Measurements from ENCODE around the gene DNPH1. TPM values are rescaled to one million over a fixed set of nuclear protein-coding genes. Genes with fewer than 3 reads are reported as not detected.

The DNPH1 gene
- polyA plus RNA-seq, 2 of the 4 experiments (the other 2 are of a cell fraction): 63.2 to 82.0 TPM

DNA sequence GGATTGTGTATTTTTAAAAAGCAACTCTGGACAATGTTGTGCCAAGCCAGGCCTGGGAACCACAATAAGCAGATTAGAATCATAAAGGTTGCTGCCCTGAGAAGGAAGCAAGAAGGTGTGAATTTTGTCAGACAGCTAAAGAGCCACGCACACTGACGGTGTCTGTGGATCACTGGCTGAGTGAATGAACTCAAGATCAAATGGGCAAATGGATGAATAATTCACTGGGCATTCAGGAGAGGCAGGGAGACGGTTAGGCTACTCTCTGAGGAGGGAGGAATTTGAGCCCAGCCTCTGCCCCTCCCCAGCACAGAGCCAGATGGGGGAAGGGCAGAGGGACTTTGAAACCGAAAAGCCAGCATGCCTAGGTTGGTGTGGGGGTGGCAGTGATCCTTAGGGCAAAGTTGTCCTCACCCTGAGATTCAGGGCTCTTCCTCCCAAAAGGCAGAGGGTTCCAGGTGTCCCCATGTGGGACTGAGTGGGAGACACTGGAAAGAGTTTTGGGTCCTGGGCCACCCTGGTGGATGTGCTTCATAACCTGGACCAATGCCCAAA is 49.3 kb upstream of the DNPH1 start:
- ChIA-PET CTCF (no interaction called here), POLR2A (no interaction called here)
- FAIRE-seq: no peak
- TF ChIP-seq FOXS1 (CRISPR knock-in tag; IDR thresholded peaks at IDR 0.05): no peak
- TF ChIP-seq ELK1 (IDR thresholded peaks at IDR 0.05; ENCODE audit: low read depth, low read length): no peak
- no peak for TF ChIP-seq ESRRA (IDR thresholded peaks at IDR 0.05; ENCODE audit: borderline replicate concordance, low read length)
- no peak for TF ChIP-seq ZSCAN20 (CRISPR knock-in tag; IDR thresholded peaks at IDR 0.05)
- TF ChIP-seq FOSB (CRISPR knock-in tag; IDR thresholded peaks at IDR 0.05): no peak
- TF ChIP-seq, protein P1, sequence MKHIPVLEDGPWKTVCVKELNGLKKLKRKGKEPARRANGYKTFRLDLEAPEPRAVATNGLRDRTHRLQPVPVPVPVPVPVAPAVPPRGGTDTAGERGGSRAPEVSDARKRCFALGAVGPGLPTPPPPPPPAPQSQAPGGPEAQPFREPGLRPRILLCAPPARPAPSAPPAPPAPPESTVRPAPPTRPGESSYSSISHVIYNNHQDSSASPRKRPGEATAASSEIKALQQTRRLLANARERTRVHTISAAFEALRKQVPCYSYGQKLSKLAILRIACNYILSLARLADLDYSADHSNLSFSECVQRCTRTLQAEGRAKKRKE (CRISPR knock-in tag; IDR thresholded peaks at IDR 0.05; ENCODE audit: low read depth): no peak
- TF ChIP-seq RARB (CRISPR knock-in tag; IDR thresholded peaks at IDR 0.05): no peak
- no peak for TF ChIP-seq MAFK (IDR thresholded peaks at IDR 0.05; ENCODE audit: partially characterized antibody)
- TF ChIP-seq RCOR1 (IDR thresholded peaks at IDR 0.05; ENCODE audit: low read depth, low read length): no peak
- no peak for TF ChIP-seq HES2 (IDR thresholded peaks at IDR 0.05)
- no peak for TF ChIP-seq TFCP2L1 (CRISPR knock-in tag; IDR thresholded peaks at IDR 0.05)
- no peak for TF ChIP-seq HOXB5 (CRISPR knock-in tag; IDR thresholded peaks at IDR 0.05)
- no peak for TF ChIP-seq HOXA7 (CRISPR knock-in tag; IDR thresholded peaks at IDR 0.05)
- no peak for TF ChIP-seq JUNB (IDR thresholded peaks at IDR 0.05)
- no peak for TF ChIP-seq BCL3 (IDR thresholded peaks at IDR 0.05)
- TF ChIP-seq FOSL2 (IDR thresholded peaks at IDR 0.05): no peak
- TF ChIP-seq FOSL2 (CRISPR knock-in tag; IDR thresholded peaks at IDR 0.05): no peak
- no peak for TF ChIP-seq CBX8 (IDR thresholded peaks at IDR 0.05)
- no peak for TF ChIP-seq NR3C1 (IDR thresholded peaks at IDR 0.05)
- no peak overlapping the region for H3K4me3 ChIP-seq
- ATAC-seq: peak; percentile 51 to 76; a peak in 5 of 6 replicates
- peak in 1 of 2 experiments; percentile 50 for DNase-seq (ENCODE audit: low read depth in 1 of 2, low spot score in 1 of 2)
- peak overlapping the region; percentile 45 for H3K4me2 ChIP-seq
- H3K9me3 ChIP-seq: no peaks in the 10 kb centered on the region
- H3K4me1 ChIP-seq: peaks cover 52% of the 10 kb centered on the region
- 33% methylated on average over 4 of the region's 4 CpGs for WGBS (ENCODE audit: missing lambda C conversion rate)
- H3K27ac ChIP-seq: peak overlapping the region; percentile 62 to 80

DNA sequence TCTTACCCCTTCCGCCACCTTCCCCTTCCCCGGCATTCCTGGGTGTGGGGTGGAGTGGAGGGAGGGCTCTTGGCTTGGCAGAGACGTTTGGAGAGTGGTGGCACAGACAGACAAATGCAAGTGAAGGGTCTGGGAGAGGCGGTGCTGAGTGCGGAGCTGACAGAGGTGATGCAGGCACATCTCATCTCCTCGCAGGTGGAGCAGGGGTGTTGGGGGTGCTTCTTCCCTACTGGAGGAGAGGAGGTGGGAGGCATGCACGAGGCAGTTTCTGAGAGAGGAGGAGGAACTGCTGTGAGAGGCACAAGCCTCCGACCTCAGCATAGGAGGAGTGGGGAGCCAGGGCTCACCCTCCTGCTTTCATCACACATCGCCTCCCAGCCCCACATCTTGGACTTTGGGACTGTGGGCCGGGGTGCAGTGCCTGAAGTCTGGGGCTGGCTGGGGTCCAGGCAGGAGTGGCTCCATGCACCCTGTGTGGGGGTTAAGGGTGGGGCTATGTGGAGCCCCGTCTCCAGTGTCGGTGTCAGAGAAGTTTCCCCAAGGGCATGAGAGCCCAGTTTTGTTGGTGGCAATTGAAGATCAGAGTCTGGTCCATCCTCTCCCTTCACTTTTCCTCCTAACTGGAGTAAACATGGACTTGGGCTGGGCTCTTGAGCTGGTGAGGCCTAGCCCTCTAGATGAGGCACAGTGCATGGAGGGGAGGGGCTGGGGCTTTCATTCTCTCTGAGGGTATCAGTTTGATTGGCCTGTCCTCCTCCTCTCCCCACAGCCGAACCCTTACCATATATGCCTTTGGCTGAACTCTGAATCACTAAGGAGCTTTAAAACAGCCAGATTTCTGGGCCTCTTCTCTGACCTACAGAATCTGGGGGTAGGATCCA is 48.6 kb upstream of the DNPH1 start:
- CTCF ChIA-PET: no interaction called here

DNA sequence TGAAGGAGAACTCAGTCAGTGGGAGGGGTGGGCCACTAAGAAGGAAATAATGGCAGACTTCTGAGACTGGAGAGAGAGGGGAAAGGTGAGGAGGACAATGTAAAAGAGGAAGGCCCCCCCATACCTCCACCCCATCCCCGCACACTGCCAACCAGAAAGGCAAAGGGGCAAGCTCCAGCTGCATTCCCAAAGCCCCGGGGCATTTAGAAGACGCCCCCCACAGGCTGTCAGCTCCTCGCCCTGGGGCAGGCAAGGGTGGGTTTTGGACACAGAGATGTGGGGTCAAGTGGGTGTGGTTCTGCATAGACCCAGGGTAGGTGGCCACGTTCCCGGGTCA is 48.0 kb upstream of the DNPH1 start:
- no peaks in the 10 kb centered on the region for H3K9me3 ChIP-seq
- no peak for DNase-seq (ENCODE audit: low read depth in 1 of 2, low spot score in 1 of 2)
- peak overlapping the region; percentile 62 to 80; a peak in 5 of 6 replicates for H3K27ac ChIP-seq
- peaks cover 52% of the 10 kb centered on the region for H3K4me1 ChIP-seq
- FAIRE-seq: no peak
- ChIA-PET POLR2A (no interaction called here), CTCF (no interaction called here)
- 81% methylated on average over 5 of the region's 6 CpGs for WGBS (ENCODE audit: missing lambda C conversion rate)
- no peak overlapping the region for H3K4me3 ChIP-seq
- no peak for TF ChIP-seq ZSCAN20 (CRISPR knock-in tag; IDR thresholded peaks at IDR 0.05)
- TF ChIP-seq CHD2 (IDR thresholded peaks at IDR 0.05; ENCODE audit: low read length, partially characterized antibody): no peak
- no peak for TF ChIP-seq POLR2A (IDR thresholded peaks at IDR 0.05; ENCODE audit: low read length)
- no peak for TF ChIP-seq HES2 (IDR thresholded peaks at IDR 0.05)
- H3K4me2 ChIP-seq: peak overlapping the region; percentile 45
- no peak for ATAC-seq

More for the DNA sequence above, 48.6 kb upstream of the DNPH1 start:
- peak overlapping the region; percentile 45 for H3K4me2 ChIP-seq
- 74% methylated on average over 9 of the region's 13 CpGs for WGBS (ENCODE audit: missing lambda C conversion rate)
- TF ChIP-seq ZNF302 (CRISPR knock-in tag; IDR thresholded peaks at IDR 0.05) (no peak), POLR2A (IDR thresholded peaks at IDR 0.05; ENCODE audit: low read length) (no peak), SREBF2 (IDR thresholded peaks at IDR 0.05) (no peak), HOXA7 (CRISPR knock-in tag; IDR thresholded peaks at IDR 0.05) (no peak)
- no peak for FAIRE-seq
- no peak overlapping the region for H3K4me3 ChIP-seq
- peak overlapping the region; percentile 62 to 80 for H3K27ac ChIP-seq
- H3K4me1 ChIP-seq: peaks cover 52% of the 10 kb centered on the region
- no peaks in the 10 kb centered on the region for H3K9me3 ChIP-seq
- POLR2A ChIA-PET: no interaction called here
- peak in 1 of 2 experiments; percentile 32 for DNase-seq (ENCODE audit: low read depth in 1 of 2, low spot score in 1 of 2)
- peak; percentile 15 to 72; a peak in 4 of 6 replicates for ATAC-seq
